Heart left ventricle (tissue), 11 donors: Measurements from ENCODE around the gene IL2RA. TPM values are rescaled to one million over a fixed set of nuclear protein-coding genes. Genes with fewer than 3 reads are reported as not detected.

Experiments used
- polyA plus RNA-seq, 2 donors: library from polyadenylated mRNA; stranded (reverse); fragments of 200-250 nt; gene quantifications; one replicate each; pipeline ENCODE4 v1.2.3, GENCODE V29; 2013
- total RNA-seq, 9 donors: library from RNA; depleted of rRNA in 2 of 9; stranded (reverse); fragments of >200 nt in 2 of 9; fragmentation: NEBNext Ultra II Directional in 3 of 9; extraction: Animal tissue kit (Norgen Biotek cat#: 25700) in 3 of 9; gene quantifications; one replicate each; pipeline versions ENCODE4 v1.1.0 to v1.2.4, GENCODE V29; 2016 to 2023
- donor health status: ischemic (EF 13 %, LVEDD 7.1; RV severe dilation, severe dysfunction).
- donor health status: healthy with polysubstance abuse.
- donor health status: DM: no; HTN: yes; CAD: no.
- donor health status: DM: no; HTN: no; CAD: no.
- donor health status: ischemic (EF 25% LVEDD 5.7; RV mildly dilated, moderate dysfunction).
- donor health status: healthy.
- donor health status: DM: yes; HTN: yes; CAD: no.
- donor health status: PGD.
- donor health status: nonischemic (EF 23%, LVEDD 6.1; RV moderate dilation, normal function).

The IL2RA gene
- total and polyA plus RNA-seq, 11 donors, result 0.11 to 11.1 (median 0.90) TPM; not detected in 1

Other genes starting within 250 kb of the IL2RA start
- gene GDI2, start 248.9 kb downstream of the IL2RA start, total RNA-seq, result 100 to 1,000 TPM in 7 of 9 donors, 10 to 100 TPM in 2; 92.0 to 161 (median 117) TPM
- 100 to 1,000 TPM in 1 of 2 donors, 10 to 100 TPM in 1; 20.0 to 167 TPM for gene GDI2, start 248.9 kb downstream of the IL2RA start, polyA plus RNA-seq
- gene ANKRD16, start 172.5 kb downstream of the IL2RA start, total RNA-seq, result 1 to 10 TPM; 1.7 to 5.0 (median 2.9) TPM
- 1 to 10 TPM; 2.0 to 2.7 TPM for gene ANKRD16, start 172.5 kb downstream of the IL2RA start, polyA plus RNA-seq
- gene FBH1, start 172.1 kb downstream of the IL2RA start, total RNA-seq, result 100 to 1,000 TPM in 2 of 9 donors, 10 to 100 TPM in 7; 57.4 to 111 (median 83.5) TPM
- gene FBH1, start 172.1 kb downstream of the IL2RA start, polyA plus RNA-seq, result 10 to 100 TPM; 59.1 to 84.4 TPM
- gene IL15RA, start 84.8 kb downstream of the IL2RA start, total RNA-seq, result 10 to 100 TPM in 4 of 9 donors, 1 to 10 TPM in 5; 2.2 to 41.1 (median 6.0) TPM
- gene IL15RA, start 84.8 kb downstream of the IL2RA start, polyA plus RNA-seq, result 10 to 100 TPM in 1 of 2 donors, 1 to 10 TPM in 1; 6.6 to 13.4 TPM
- 10 to 100 TPM; 29.2 to 83.9 (median 60.2) TPM for gene RBM17, start 26.7 kb upstream of the IL2RA start, total RNA-seq
- 10 to 100 TPM; 60.6 to 61.1 TPM for gene RBM17, start 26.7 kb upstream of the IL2RA start, polyA plus RNA-seq
- gene PFKFB3, start 140.6 kb upstream of the IL2RA start, total RNA-seq, result 10 to 100 TPM in 7 of 9 donors, 1 to 10 TPM in 2; 8.4 to 53.1 (median 15.1) TPM
- 10 to 100 TPM in 1 of 2 donors, 1 to 10 TPM in 1; 6.2 to 11.9 TPM for gene PFKFB3, start 140.6 kb upstream of the IL2RA start, polyA plus RNA-seq